ENCODE measurements around the gene SCNM1. TPM values are rescaled to one million over a fixed set of nuclear protein-coding genes. Genes with fewer than 3 reads are reported as not detected.
"Not testable (repeated sequence)": the region's sequence is repeated elsewhere in the genome, so short reads cannot be mapped to it uniquely, and the experiment has no call there.

SCNM1 gene
- total RNA-seq, 1 donor from 2014 or later: 19.7 TPM

DNA sequence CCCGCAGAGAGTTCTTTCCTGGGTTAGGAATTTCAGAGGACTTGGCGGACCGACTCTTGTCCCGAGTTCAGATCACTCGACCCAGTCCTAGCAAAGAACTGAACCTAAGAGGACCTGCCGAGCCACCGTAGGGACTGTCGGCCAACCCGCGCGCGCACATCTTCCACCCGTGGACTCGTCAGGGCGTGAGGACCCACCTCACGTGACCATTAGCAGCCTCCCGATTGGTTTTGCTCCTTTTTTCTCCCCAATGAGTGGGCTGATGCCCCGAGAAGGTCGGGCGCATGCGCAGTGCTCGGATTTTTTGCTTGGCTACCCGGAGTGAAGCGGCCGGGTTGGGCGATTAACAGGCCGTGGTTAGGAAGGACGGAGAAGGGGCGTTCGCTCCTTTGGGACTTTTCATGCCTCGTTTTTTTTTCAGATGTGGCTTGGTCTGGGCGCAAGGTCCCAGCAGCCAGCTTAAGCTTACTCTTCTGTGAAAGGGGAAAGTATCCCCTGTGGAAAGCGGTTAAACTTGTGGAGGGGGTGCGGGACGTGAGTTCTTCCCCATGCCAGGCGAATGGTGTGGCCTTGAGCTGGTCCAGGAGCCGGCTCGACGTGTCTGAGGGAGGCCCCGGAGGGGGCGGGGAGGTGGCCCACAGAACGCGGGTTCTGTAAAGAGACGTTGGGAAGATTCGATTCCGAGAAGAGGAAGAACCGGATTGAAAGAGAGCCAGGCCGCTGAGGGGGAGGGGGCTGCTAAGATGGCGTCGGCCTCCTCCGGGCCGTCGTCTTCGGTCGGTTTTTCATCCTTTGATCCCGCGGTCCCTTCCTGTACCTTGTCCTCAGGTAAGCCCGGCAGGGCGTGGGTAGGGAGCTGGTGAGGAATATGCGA is 32.5 kb downstream of the SCNM1 start, which contains the start of gene PIP5K1A:
TSS of gene PIP5K1A (plus strand) at position 299 of the 874 bp plus-strand sequence. CDS start at position 744, 445 bp downstream.
- H3K36me3 ChIP-seq (ENCODE audit: control insufficient read depth, insufficient read depth, low read length): peaks cover 8% of the 10 kb centered on the region
- no peak for FAIRE-seq
- peak; percentile 93 for DNase-seq (ENCODE audit: low read depth)
- TF ChIP-seq, protein P1, sequence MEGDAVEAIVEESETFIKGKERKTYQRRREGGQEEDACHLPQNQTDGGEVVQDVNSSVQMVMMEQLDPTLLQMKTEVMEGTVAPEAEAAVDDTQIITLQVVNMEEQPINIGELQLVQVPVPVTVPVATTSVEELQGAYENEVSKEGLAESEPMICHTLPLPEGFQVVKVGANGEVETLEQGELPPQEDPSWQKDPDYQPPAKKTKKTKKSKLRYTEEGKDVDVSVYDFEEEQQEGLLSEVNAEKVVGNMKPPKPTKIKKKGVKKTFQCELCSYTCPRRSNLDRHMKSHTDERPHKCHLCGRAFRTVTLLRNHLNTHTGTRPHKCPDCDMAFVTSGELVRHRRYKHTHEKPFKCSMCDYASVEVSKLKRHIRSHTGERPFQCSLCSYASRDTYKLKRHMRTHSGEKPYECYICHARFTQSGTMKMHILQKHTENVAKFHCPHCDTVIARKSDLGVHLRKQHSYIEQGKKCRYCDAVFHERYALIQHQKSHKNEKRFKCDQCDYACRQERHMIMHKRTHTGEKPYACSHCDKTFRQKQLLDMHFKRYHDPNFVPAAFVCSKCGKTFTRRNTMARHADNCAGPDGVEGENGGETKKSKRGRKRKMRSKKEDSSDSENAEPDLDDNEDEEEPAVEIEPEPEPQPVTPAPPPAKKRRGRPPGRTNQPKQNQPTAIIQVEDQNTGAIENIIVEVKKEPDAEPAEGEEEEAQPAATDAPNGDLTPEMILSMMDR (IDR thresholded peaks at IDR 0.05; ENCODE audit: insufficient read depth, low read length, severe bottlenecking): no peak
- no peaks in the 10 kb centered on the region for H3K27me3 ChIP-seq (ENCODE audit: control insufficient read depth, insufficient read depth, low read length)
- peak within 1 kb of the TSS; percentile 62 for H3K4me3 ChIP-seq (ENCODE audit: low read depth, low read length)

- peak overlapping the region; percentile 62 for H3K4me3 ChIP-seq (ENCODE audit: low read depth, low read length)
- DNase-seq (ENCODE audit: low read depth): peak; percentile 90
- H3K36me3 ChIP-seq (ENCODE audit: control insufficient read depth, insufficient read depth, low read length): peaks cover 9% of the 10 kb centered on the region
- no peaks in the 10 kb centered on the region for H3K27me3 ChIP-seq (ENCODE audit: control insufficient read depth, insufficient read depth, low read length)
- TF ChIP-seq, protein P1 (IDR thresholded peaks at IDR 0.05; ENCODE audit: insufficient read depth, low read length, severe bottlenecking): no peak
- FAIRE-seq: no peak
Measured at GRCh38 chr1:151199873-151200581, 34.1 kb downstream of the SCNM1 start.

GRCh38 chr1:151205381-151205965 is 39.5 kb downstream of the SCNM1 start:
- H3K27me3 ChIP-seq (ENCODE audit: control insufficient read depth, insufficient read depth, low read length); FAIRE-seq; H3K4me3 ChIP-seq (ENCODE audit: low read depth, low read length); DNase-seq (ENCODE audit: low read depth): not testable (repeated sequence)
- H3K36me3 ChIP-seq (ENCODE audit: control insufficient read depth, insufficient read depth, low read length): peaks cover 13% of the 10 kb centered on the region

DNA sequence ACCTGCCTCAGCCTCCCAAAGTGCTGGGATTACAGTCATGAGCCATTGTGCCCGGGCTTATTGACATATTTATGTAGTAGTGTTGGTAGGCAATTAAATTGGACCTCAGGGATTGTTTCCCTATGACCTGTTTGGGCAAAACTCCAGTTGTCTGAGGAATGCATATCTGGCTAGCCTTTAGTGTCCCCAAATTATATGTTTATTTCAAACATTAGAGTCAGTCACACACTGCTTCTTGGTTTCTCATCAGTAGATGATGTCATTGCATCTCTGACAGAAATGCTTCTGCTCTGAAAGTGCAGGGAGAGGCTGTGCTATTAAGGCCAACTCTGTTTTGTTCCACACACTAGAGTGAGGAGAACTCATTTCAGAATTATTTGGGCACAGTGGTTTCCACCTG is 44.9 kb downstream of the SCNM1 start:
- TF ChIP-seq, protein P1 (IDR thresholded peaks at IDR 0.05; ENCODE audit: insufficient read depth, low read length, severe bottlenecking): no peak
- no peaks in the 10 kb centered on the region for H3K27me3 ChIP-seq (ENCODE audit: control insufficient read depth, insufficient read depth, low read length)
- DNase-seq (ENCODE audit: low read depth): no peak
- no peak overlapping the region for H3K4me3 ChIP-seq (ENCODE audit: low read depth, low read length)
- no peak for FAIRE-seq
- peaks cover 6% of the 10 kb centered on the region for H3K36me3 ChIP-seq (ENCODE audit: control insufficient read depth, insufficient read depth, low read length)

GRCh38 chr1:151211972-151212705 is 46.2 kb downstream of the SCNM1 start:
- peaks cover 6% of the 10 kb centered on the region for H3K36me3 ChIP-seq (ENCODE audit: control insufficient read depth, insufficient read depth, low read length)
- FAIRE-seq: no peak
- DNase-seq (ENCODE audit: low read depth): peak; percentile 38
- TF ChIP-seq, protein P1 (IDR thresholded peaks at IDR 0.05; ENCODE audit: insufficient read depth, low read length, severe bottlenecking): no peak
- H3K27me3 ChIP-seq (ENCODE audit: control insufficient read depth, insufficient read depth, low read length): no peaks in the 10 kb centered on the region
- H3K4me3 ChIP-seq (ENCODE audit: low read depth, low read length): no peak overlapping the region
